ENCODE results near the gene CKLF.
A peak's percentile ranks its signal among the peaks of the same experiment; 100 is the strongest.

The CKLF gene

DNA sequence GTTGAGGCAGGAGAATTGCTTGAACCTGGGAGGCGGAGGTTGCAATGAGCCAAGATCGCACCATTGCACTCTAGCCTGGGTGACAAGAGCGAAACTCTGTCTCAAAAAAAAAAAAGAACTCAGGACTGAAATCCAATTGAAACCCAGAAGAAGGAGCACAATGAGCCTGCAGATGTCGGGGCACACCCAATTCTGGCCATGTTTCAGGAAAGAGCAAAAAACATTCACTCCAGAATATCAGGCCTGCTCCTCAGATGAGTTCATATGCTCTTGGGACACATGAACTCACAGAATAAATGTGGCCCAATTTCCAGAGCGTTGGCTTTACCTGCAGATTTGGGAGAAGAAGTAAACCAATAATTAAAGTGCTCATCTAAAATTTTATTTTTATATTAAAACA lies 23.9 kb downstream of the CKLF start:
- Histone ChIP-seq H3K4ac (ENCODE audit: low read depth in 1 of 2, low read length in 2 of 2) (no peak overlapping the region), H3K9ac (ENCODE audit: low read length) (no peak overlapping the region), H4K91ac (ENCODE audit: low read length) (no peak overlapping the region), H3K4me3 (ENCODE audit: insufficient read depth in 1 of 2, low read depth in 1 of 2, low read length in 2 of 2) (no peak overlapping the region), H3K79me1 (replicated peaks; ENCODE audit: low read length, poor library complexity, severe bottlenecking) (no peaks in the 10 kb centered on the region), H2AFZ (ENCODE audit: low read depth, low read length) (no peak overlapping the region), H3K23ac (ENCODE audit: low read length in 2 of 2) (no peak overlapping the region), H2BK15ac (ENCODE audit: low read depth, poor library complexity, severe bottlenecking) (no peak overlapping the region), H3K36me3 (ENCODE audit: control insufficient read depth in 1 of 2, insufficient read depth in 2 of 2, low read depth in 1 of 2, low read length in 2 of 2) (peaks cover 0 to 10% of the 10 kb centered on the region in 2 experiments), H3K27ac (ENCODE audit: low read length, poor library complexity, severe bottlenecking) (no peak overlapping the region), H2BK120ac (ENCODE audit: low read depth, low read length) (no peak overlapping the region), H3K4me1 (ENCODE audit: control insufficient read depth, insufficient read depth, low read depth, low read length) (peaks cover 11% of the 10 kb centered on the region), H2AK5ac (ENCODE audit: low read length, severe bottlenecking) (no peak overlapping the region), H3K18ac (ENCODE audit: low read depth in 1 of 2, low read length in 2 of 2) (no peak overlapping the region), H3K9me3 (ENCODE audit: control insufficient read depth, low read length) (no peaks in the 10 kb centered on the region), H3K14ac (ENCODE audit: low read length in 2 of 2) (no peak overlapping the region), H3K4me2 (ENCODE audit: low read length, poor library complexity, severe bottlenecking) (no peak overlapping the region), H2BK12ac (ENCODE audit: low read length in 2 of 2) (no peak overlapping the region), H2BK5ac (ENCODE audit: low read depth, low read length, poor library complexity, severe bottlenecking) (no peak overlapping the region), H3K27me3 (ENCODE audit: control insufficient read depth in 1 of 2, insufficient read depth in 1 of 2, low read length in 2 of 2) (peaks cover 0 to 13% of the 10 kb centered on the region in 2 experiments), H4K8ac (ENCODE audit: low read length) (no peak overlapping the region)
- WGBS, result 96% methylated on average over 4 of the region's 5 CpGs
- DNase-seq, result no peak

DNA sequence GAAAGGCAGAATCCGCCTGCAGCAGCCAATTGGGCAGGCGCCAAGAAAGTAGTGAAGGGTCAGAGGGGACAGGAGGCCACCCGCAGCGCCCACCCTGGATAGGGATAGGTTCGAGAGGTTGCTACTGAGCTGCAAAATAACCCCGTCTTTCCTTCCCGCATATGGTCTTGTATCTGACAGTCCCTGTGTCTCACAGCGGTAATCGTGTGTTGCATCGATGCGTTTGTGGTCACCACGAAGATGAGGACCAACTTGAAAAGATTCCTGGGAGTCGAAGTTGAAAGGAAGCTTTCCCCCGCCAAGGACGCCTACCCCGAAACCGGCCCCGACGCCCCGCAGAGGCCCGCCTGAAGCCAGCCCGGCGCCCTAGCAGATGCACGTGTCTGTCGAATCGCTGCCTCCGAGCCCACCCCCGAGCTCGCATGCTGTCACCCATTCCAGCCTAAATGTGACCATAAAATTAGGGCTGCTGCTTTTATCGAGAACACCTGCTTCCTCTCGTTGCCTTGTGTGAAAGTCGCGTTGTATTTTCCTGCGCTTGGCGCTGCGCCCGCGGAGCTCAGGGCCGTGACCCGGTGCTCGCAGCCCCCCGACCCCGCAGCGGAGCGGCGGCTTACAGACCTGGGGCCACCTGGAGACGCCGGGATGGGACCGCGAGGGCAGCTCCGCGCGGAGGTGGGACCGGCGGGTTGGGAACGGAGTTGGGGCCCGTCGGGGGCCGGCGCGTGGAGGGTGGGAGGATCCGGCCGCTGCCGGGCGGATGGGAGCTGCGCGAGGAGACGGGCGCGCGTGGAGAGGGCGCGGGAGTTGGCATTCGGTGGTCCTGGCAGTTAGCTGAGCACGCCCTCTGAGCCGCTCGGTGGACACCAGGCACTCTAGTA lies 26.5 kb downstream of the CKLF start, which contains the start of gene CMTM2:
Gene CMTM2 (plus strand): TSS at position 813 of the 881 bp plus-strand sequence. CDS start 145 bp downstream, outside the sequence.
- Histone ChIP-seq H3K14ac (ENCODE audit: low read length in 2 of 2) (no peak within 1 kb of the TSS), H3K18ac (ENCODE audit: low read depth in 1 of 2, low read length in 2 of 2) (peak within 1 kb of the TSS in 1 of 2 experiments; percentile 18), H2BK120ac (ENCODE audit: low read depth, low read length) (no peak within 1 kb of the TSS), H2BK15ac (ENCODE audit: low read depth, poor library complexity, severe bottlenecking) (no peak within 1 kb of the TSS), H3K27me3 (ENCODE audit: control insufficient read depth in 1 of 2, insufficient read depth in 1 of 2, low read length in 2 of 2) (peaks cover 0 to 13% of the 10 kb centered on the region in 2 experiments), H2AFZ (ENCODE audit: low read depth, low read length) (no peak within 1 kb of the TSS), H3K36me3 (ENCODE audit: control insufficient read depth in 1 of 2, insufficient read depth in 2 of 2, low read depth in 1 of 2, low read length in 2 of 2) (peaks cover 0 to 10% of the 10 kb centered on the region in 2 experiments), H3K4me2 (ENCODE audit: low read length, poor library complexity, severe bottlenecking) (no peak within 1 kb of the TSS), H3K4me3 (ENCODE audit: insufficient read depth in 1 of 2, low read depth in 1 of 2, low read length in 2 of 2) (peak within 1 kb of the TSS in 1 of 2 experiments; percentile 32), H2BK5ac (ENCODE audit: low read depth, low read length, poor library complexity, severe bottlenecking) (peak within 1 kb of the TSS; percentile 89), H3K4ac (ENCODE audit: low read depth in 1 of 2, low read length in 2 of 2) (no peak within 1 kb of the TSS), H3K9me3 (ENCODE audit: control insufficient read depth, low read length) (no peaks in the 10 kb centered on the region), H3K27ac (ENCODE audit: low read length, poor library complexity, severe bottlenecking) (peak within 1 kb of the TSS; percentile 90), H3K4me1 (ENCODE audit: control insufficient read depth, insufficient read depth, low read depth, low read length) (peaks cover 11% of the 10 kb centered on the region), H4K8ac (ENCODE audit: low read length) (no peak within 1 kb of the TSS), H4K91ac (ENCODE audit: low read length) (no peak within 1 kb of the TSS), H3K79me1 (replicated peaks; ENCODE audit: low read length, poor library complexity, severe bottlenecking) (no peaks in the 10 kb centered on the region), H3K9ac (ENCODE audit: low read length) (peak within 1 kb of the TSS; percentile 45), H3K23ac (ENCODE audit: low read length in 2 of 2) (no peak within 1 kb of the TSS), H2BK12ac (ENCODE audit: low read length in 2 of 2) (peak within 1 kb of the TSS in 1 of 2 experiments; percentile 17), H2AK5ac (ENCODE audit: low read length, severe bottlenecking) (peak within 1 kb of the TSS; percentile 99)
- no peak for DNase-seq
- 96% methylated on average over 72 of the region's 77 CpGs for WGBS

DNA sequence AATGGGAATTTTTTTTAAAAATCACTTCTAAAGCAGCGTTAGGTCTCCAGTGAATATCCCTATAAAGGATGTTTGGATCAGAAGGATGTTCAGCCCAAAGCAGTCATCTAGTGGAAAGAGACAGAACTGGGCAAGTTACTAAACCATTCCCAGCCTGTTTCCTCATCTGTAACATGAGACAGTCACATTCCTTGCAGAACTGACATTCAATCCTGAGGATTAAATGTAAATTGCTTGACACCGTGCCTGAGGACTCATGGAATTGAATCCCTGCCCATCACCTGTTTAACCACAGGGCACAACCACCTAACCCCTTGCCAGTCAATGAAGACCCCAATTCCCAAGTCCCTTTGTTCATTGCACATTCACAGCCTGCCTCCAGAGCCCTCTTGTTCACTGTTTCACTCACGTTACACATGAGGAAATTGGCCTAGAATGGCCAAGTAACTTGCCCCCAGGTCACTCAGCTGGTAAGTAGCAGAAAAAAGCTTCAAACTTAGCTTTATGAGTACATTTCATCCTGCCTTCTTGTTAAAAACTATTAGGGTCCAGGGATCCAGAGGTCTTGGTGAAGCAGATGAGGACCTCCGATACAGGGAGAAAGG lies 28.3 kb downstream of the CKLF start:
- no peak overlapping the region for H3K4ac ChIP-seq (ENCODE audit: low read depth in 1 of 2, low read length in 2 of 2)

More for the DNA sequence above, 28.3 kb downstream of the CKLF start:
- Histone ChIP-seq H3K9ac (ENCODE audit: low read length) (peak overlapping the region; percentile 31), H2BK120ac (ENCODE audit: low read depth, low read length) (no peak overlapping the region), H3K14ac (ENCODE audit: low read length in 2 of 2) (no peak overlapping the region), H3K4me2 (ENCODE audit: low read length, poor library complexity, severe bottlenecking) (peak overlapping the region; percentile 13), H2BK12ac (ENCODE audit: low read length in 2 of 2) (no peak overlapping the region), H2AK5ac (ENCODE audit: low read length, severe bottlenecking) (peak overlapping the region; percentile 82), H3K36me3 (ENCODE audit: control insufficient read depth in 1 of 2, insufficient read depth in 2 of 2, low read depth in 1 of 2, low read length in 2 of 2) (peaks cover 0 to 10% of the 10 kb centered on the region in 2 experiments), H2BK5ac (ENCODE audit: low read depth, low read length, poor library complexity, severe bottlenecking) (peak overlapping the region; percentile 89), H3K23ac (ENCODE audit: low read length in 2 of 2) (no peak overlapping the region), H3K4me3 (ENCODE audit: insufficient read depth in 1 of 2, low read depth in 1 of 2, low read length in 2 of 2) (no peak overlapping the region), H3K9me3 (ENCODE audit: control insufficient read depth, low read length) (no peaks in the 10 kb centered on the region), H3K79me1 (replicated peaks; ENCODE audit: low read length, poor library complexity, severe bottlenecking) (no peaks in the 10 kb centered on the region), H3K27me3 (ENCODE audit: control insufficient read depth in 1 of 2, insufficient read depth in 1 of 2, low read length in 2 of 2) (peaks cover 0 to 13% of the 10 kb centered on the region in 2 experiments), H4K8ac (ENCODE audit: low read length) (no peak overlapping the region), H2AFZ (ENCODE audit: low read depth, low read length) (no peak overlapping the region), H2BK15ac (ENCODE audit: low read depth, poor library complexity, severe bottlenecking) (no peak overlapping the region), H3K4me1 (ENCODE audit: control insufficient read depth, insufficient read depth, low read depth, low read length) (peaks cover 11% of the 10 kb centered on the region), H4K91ac (ENCODE audit: low read length) (no peak overlapping the region), H3K18ac (ENCODE audit: low read depth in 1 of 2, low read length in 2 of 2) (no peak overlapping the region), H3K27ac (ENCODE audit: low read length, poor library complexity, severe bottlenecking) (peak overlapping the region; percentile 94)
- 78% methylated on average over 4 of the region's 4 CpGs for WGBS
- peak; percentile 68 for DNase-seq
